Measurements from ENCODE around the gene DHRS12.

The DHRS12 gene

GRCh38 chr13:51747438-51748434, 56.2 kb downstream of the DHRS12 start:
- DNase-seq = no peak

- DNase-seq = no peak
Observed at GRCh38 chr13:51746802-51747201, 57.2 kb downstream of the DHRS12 start.

GRCh38 chr13:51745243-51745642, 58.7 kb downstream of the DHRS12 start:
- no peak for DNase-seq

GRCh38 chr13:51742611-51743010, 61.4 kb downstream of the DHRS12 start:
- DNase-seq = no peak

- no peak for DNase-seq
Observed at GRCh38 chr13:51742031-51742430, 61.9 kb downstream of the DHRS12 start.

- no peak for DNase-seq
Observed at GRCh38 chr13:51740698-51741097, 63.3 kb downstream of the DHRS12 start.

GRCh38 chr13:51739027-51739764, 64.8 kb downstream of the DHRS12 start:
- DNase-seq = no peak

- DNase-seq = no peak
Observed at GRCh38 chr13:51738226-51738905, 65.6 kb downstream of the DHRS12 start.

- no peak for DNase-seq
Observed at GRCh38 chr13:51737609-51738008, 66.4 kb downstream of the DHRS12 start.

GRCh38 chr13:51734786-51735185, 69.2 kb downstream of the DHRS12 start:
- no peak for DNase-seq

- DNase-seq = no peak
Observed at GRCh38 chr13:51733374-51734298, 70.3 kb downstream of the DHRS12 start.

- peak in 1 of 2 donors; percentile 85 for DNase-seq
Observed at GRCh38 chr13:51731759-51732158, 72.2 kb downstream of the DHRS12 start.

- no peak for DNase-seq
Observed at GRCh38 chr13:51730927-51731326, 73.0 kb downstream of the DHRS12 start.

GRCh38 chr13:51729866-51730553, 74.0 kb downstream of the DHRS12 start:
- no peak for DNase-seq

GRCh38 chr13:51728972-51729371, 75.0 kb downstream of the DHRS12 start:
- no peak for DNase-seq

- DNase-seq = no peak
Observed at GRCh38 chr13:51728275-51728673, 75.7 kb downstream of the DHRS12 start.

- peak; percentile 48 to 59 for DNase-seq
Observed at GRCh38 chr13:51727634-51728274, 76.2 kb downstream of the DHRS12 start.

GRCh38 chr13:51726446-51727193, 77.3 kb downstream of the DHRS12 start:
- DNase-seq = no peak

- no peak for DNase-seq
Observed at GRCh38 chr13:51724721-51725120, 79.2 kb downstream of the DHRS12 start.

- DNase-seq = peak in 1 of 2 donors; percentile 30
Observed at GRCh38 chr13:51723529-51723928, 80.4 kb downstream of the DHRS12 start.
